HepG2 (cell line): ENCODE measurements around the gene PLEKHG2. TPM values are rescaled to one million over a fixed set of nuclear protein-coding genes. Genes with fewer than 3 reads are reported as not detected.
A peak's percentile ranks its signal among the peaks of the same experiment; 100 is the strongest.

Source experiments
- ARNT ChIP-seq: fragments of 450-650 bp; IDR thresholded peaks from 2 replicates; pipeline ENCODE4 v1.6.1; 2017
- HOXA7 ChIP-seq: sonication (generic); formaldehyde crosslinking; IDR thresholded peaks from 2 replicates; pipeline ENCODE4 v1.8.1; 2022; ENCODE audit warnings: mild to moderate bottlenecking, missing genetic modification reagents, moderate library complexity
- MED8 ChIP-seq: sonication (generic); formaldehyde crosslinking; IDR thresholded peaks from 2 replicates; pipeline ENCODE4 v1.8.1; 2023; ENCODE audit warnings: mild to moderate bottlenecking, missing genetic modification reagents; ENCODE audit not compliant: insufficient replicate concordance
- NFKB2 ChIP-seq: sonication (generic); formaldehyde crosslinking; IDR thresholded peaks from 2 replicates; pipeline ENCODE4 v1.4.0; 2020; ENCODE audit warnings: missing genetic modification reagents, borderline replicate concordance
- SMARCC2 ChIP-seq: fragments of 450-650 bp; IDR thresholded peaks from 2 replicates; pipeline ENCODE4 v1.6.1; 2017; ENCODE audit warnings: antibody characterized with exemption, mild to moderate bottlenecking
- TFAP4 ChIP-seq: sonication (generic); IDR thresholded peaks from 2 replicates; pipeline ENCODE4 v1.6.1; 2016; ENCODE audit warnings: low read depth, borderline replicate concordance
- TFDP2 ChIP-seq: sonication (generic); formaldehyde crosslinking; IDR thresholded peaks from 2 replicates; pipeline ENCODE4 v1.4.0; 2020; ENCODE audit warnings: missing genetic modification reagents
- TMF1 ChIP-seq: sonication (generic); formaldehyde crosslinking; IDR thresholded peaks from 2 replicates; pipeline ENCODE4 v1.8.1; 2022; ENCODE audit warnings: low read depth, missing genetic modification reagents
- WIZ ChIP-seq: sonication (generic); formaldehyde crosslinking; IDR thresholded peaks from 2 replicates; pipeline ENCODE4 v1.5.1; 2020; ENCODE audit warnings: mild to moderate bottlenecking, missing genetic modification reagents
- ZBTB42 ChIP-seq: sonication (generic); formaldehyde crosslinking; IDR thresholded peaks from 2 replicates; pipeline ENCODE4 v1.5.0; 2020; ENCODE audit warnings: mild to moderate bottlenecking, missing genetic modification reagents
- ZBTB8A ChIP-seq: sonication (generic); formaldehyde crosslinking; IDR thresholded peaks from 2 replicates; pipeline ENCODE4 v1.4.0; 2020; ENCODE audit warnings: mild to moderate bottlenecking, low read depth, missing genetic modification reagents, borderline replicate concordance
- ZNF256 ChIP-seq: sonication (generic); formaldehyde crosslinking; conservative IDR thresholded peaks from 2 replicates; pipeline ENCODE4 v1.4.0; 2020; ENCODE audit warnings: missing genetic modification reagents
- ZNF281 ChIP-seq: sonication (generic); formaldehyde crosslinking; IDR thresholded peaks from 2 replicates; pipeline ENCODE4 v1.4.0; 2020; ENCODE audit warnings: missing genetic modification reagents, borderline replicate concordance
- ZNF296 ChIP-seq: sonication (generic); formaldehyde crosslinking; conservative IDR thresholded peaks from 2 replicates; pipeline ENCODE4 v1.5.0; 2020; ENCODE audit warnings: mild to moderate bottlenecking, missing genetic modification reagents
- ZNF333 ChIP-seq: sonication (generic); formaldehyde crosslinking; IDR thresholded peaks from 2 replicates; pipeline ENCODE4 v1.4.0; 2020; ENCODE audit warnings: mild to moderate bottlenecking, missing genetic modification reagents, borderline replicate concordance
- ZNF510 ChIP-seq: sonication (generic); formaldehyde crosslinking; IDR thresholded peaks from 2 replicates; pipeline ENCODE4 v1.4.0; 2020; ENCODE audit warnings: low read depth, mild to moderate bottlenecking, missing genetic modification reagents
- ZNF839 ChIP-seq: sonication (generic); formaldehyde crosslinking; IDR thresholded peaks from 2 replicates; pipeline ENCODE4 v1.4.0; 2020; ENCODE audit warnings: missing genetic modification reagents, mild to moderate bottlenecking, borderline replicate concordance
- polyA plus RNA-seq, 8 experiments: library from polyadenylated mRNA; depleted of rRNA in 3 of 8; stranded (reverse) in 7 of 8; unstranded in 1 of 8; fragments of >200 nt; fragmentation: Illumina TruSeq in 4 of 8; extraction: Trizol in 4 of 8; gene quantifications; 2 replicates each; pipeline versions ENCODE4 v1.2.1 to v1.2.3, GENCODE V29; 2011 to 2016; ENCODE audit warnings: low read depth in 4 of 8, missing spikeins in 1 of 8, mixed read lengths in 1 of 8; ENCODE audit not compliant: insufficient read depth in 1 of 8
- total RNA-seq, 5 experiments: library from RNA; depleted of rRNA; stranded (reverse); fragments of >200 nt; fragmentation: Illumina TruSeq; extraction: Trizol; gene quantifications; 2 replicates each; pipeline ENCODE4 v1.2.3, GENCODE V29; 2016; ENCODE audit warnings: low read depth in 1 of 5
- TF ChIP-seq, protein P1 (sequence below): sonication (generic); formaldehyde crosslinking; IDR thresholded peaks from 2 replicates; pipeline ENCODE4 v1.5.0; 2020; ENCODE audit warnings: missing genetic modification reagents, mild to moderate bottlenecking, borderline replicate concordance
- TF ChIP-seq, protein P2 (sequence below): sonication (generic); formaldehyde crosslinking; IDR thresholded peaks from 2 replicates; pipeline ENCODE4 v1.8.0; 2022; ENCODE audit warnings: mild to moderate bottlenecking, missing genetic modification reagents; ENCODE audit not compliant: insufficient replicate concordance

Gene PLEKHG2
- total and polyA plus RNA-seq, 2 of the 13 experiments (the other 11 are each of a cell fraction or from before 2014, with no cell fraction given) = 3.6 to 6.8 TPM

GRCh38 chr19:39410017-39410830 lies 2.2 kb upstream of the PLEKHG2 start (continued):
- TF ChIP-seq MED8 (CRISPR knock-in tag) = no peak
- no peak for TF ChIP-seq HOXA7
- no peak for TF ChIP-seq ZNF281 (CRISPR knock-in tag)
- no peak; the same call in 1 of the 2 replicates for TF ChIP-seq TFDP2 (CRISPR knock-in tag)
- no peak for TF ChIP-seq ZNF333 (CRISPR knock-in tag)
- TF ChIP-seq ZNF256 (CRISPR knock-in tag) = 0 out of 2 replicates have a peak, but pooled peaks have one; percentile 22
- TF ChIP-seq NFKB2 (CRISPR knock-in tag) = no peak
- TF ChIP-seq, protein P1, sequence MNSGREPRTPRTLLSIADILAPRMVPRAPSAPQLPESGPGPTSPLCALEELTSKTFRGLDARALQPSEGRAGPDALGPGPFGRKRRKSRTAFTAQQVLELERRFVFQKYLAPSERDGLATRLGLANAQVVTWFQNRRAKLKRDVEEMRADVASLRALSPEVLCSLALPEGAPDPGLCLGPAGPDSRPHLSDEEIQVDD = no peak
- TF ChIP-seq SMARCC2 = no peak
- no peak for TF ChIP-seq ZBTB42 (CRISPR knock-in tag)
- TF ChIP-seq TFAP4 = no peak
- no peak for TF ChIP-seq ZBTB8A (CRISPR knock-in tag)
- TF ChIP-seq ZNF839 (CRISPR knock-in tag) = no peak
- TF ChIP-seq ZNF296 = no peak
- no peak for TF ChIP-seq TMF1 (CRISPR knock-in tag)
- no peak for TF ChIP-seq WIZ
- TF ChIP-seq, protein P2, sequence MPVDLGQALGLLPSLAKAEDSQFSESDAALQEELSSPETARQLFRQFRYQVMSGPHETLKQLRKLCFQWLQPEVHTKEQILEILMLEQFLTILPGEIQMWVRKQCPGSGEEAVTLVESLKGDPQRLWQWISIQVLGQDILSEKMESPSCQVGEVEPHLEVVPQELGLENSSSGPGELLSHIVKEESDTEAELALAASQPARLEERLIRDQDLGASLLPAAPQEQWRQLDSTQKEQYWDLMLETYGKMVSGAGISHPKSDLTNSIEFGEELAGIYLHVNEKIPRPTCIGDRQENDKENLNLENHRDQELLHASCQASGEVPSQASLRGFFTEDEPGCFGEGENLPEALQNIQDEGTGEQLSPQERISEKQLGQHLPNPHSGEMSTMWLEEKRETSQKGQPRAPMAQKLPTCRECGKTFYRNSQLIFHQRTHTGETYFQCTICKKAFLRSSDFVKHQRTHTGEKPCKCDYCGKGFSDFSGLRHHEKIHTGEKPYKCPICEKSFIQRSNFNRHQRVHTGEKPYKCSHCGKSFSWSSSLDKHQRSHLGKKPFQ (CRISPR knock-in tag) = no peak
- TF ChIP-seq ARNT = no peak
- 0 out of 2 replicates have a peak, but pooled peaks have one; percentile 33 for TF ChIP-seq ZNF510 (CRISPR knock-in tag)
